H1 (cell line): Measurements from ENCODE around the gene ABCC9. TPM values are rescaled to one million over a fixed set of nuclear protein-coding genes. Genes with fewer than 3 reads are reported as not detected.

Experiments used
- ATF2 ChIP-seq: IDR thresholded peaks from 2 replicates; pipeline ENCODE4 v1.6.1; 2012; ENCODE audit warnings: low read length, inconsistent platforms
- CBX8 ChIP-seq: fragments of 300-800, 300-1000 bp; sonication (generic); IDR thresholded peaks from 2 replicates; pipeline ENCODE4 v1.7.1; 2016; ENCODE audit warnings: low read depth, low read length, borderline replicate concordance
- EZH2 ChIP-seq: fragments of 200-600 bp; sonication (generic); IDR thresholded peaks from 2 replicates; pipeline ENCODE4 v1.7.1; 2012; ENCODE audit warnings: low read depth, mild to moderate bottlenecking, moderate library complexity, low read length, inconsistent platforms; ENCODE audit not compliant: severe bottlenecking
- NRF1 ChIP-seq: IDR thresholded peaks from 2 replicates; pipeline ENCODE4 v1.6.1; 2011; ENCODE audit warnings: mild to moderate bottlenecking, low read depth, low read length, improper control_type of control experiment
- RBBP5 ChIP-seq: IDR thresholded peaks from 2 replicates; pipeline ENCODE4 v1.7.1; 2012; ENCODE audit warnings: low read depth, mild to moderate bottlenecking, inconsistent platforms, low read length, moderate library complexity, borderline replicate concordance
- RXRA ChIP-seq: IDR thresholded peaks from 2 replicates; pipeline ENCODE4 v1.6.1; 2011; ENCODE audit warnings: low read depth, mild to moderate bottlenecking, low read length, moderate library complexity; ENCODE audit not compliant: insufficient read depth
- SAP30 ChIP-seq: fragments of 300-600 bp; sonication (generic); IDR thresholded peaks from 2 replicates; pipeline ENCODE4 v1.7.1; 2012; ENCODE audit warnings: low read length, moderate library complexity, mild to moderate bottlenecking, inconsistent platforms; ENCODE audit not compliant: insufficient read depth, insufficient replicate concordance
- polyA plus RNA-seq, 7 experiments: library from polyadenylated mRNA; depleted of rRNA in 3 of 7; stranded (reverse) in 5 of 7; unstranded in 2 of 7; fragments of >200 nt in 5 of 7; fragments of 200-250 nt in 2 of 7; gene quantifications; 1 replicate in 5 of 7; 2 replicates in 1 of 7; 4 replicates in 1 of 7; pipeline versions ENCODE4 v1.2.1 to v1.2.3, GENCODE V29; 2011 to 2013; ENCODE audit warnings: missing spikeins in 2 of 7, mixed read lengths in 2 of 7
- total RNA-seq: library from RNA; stranded (reverse); fragmentation: NEBNext Ultra II Directional; extraction: Animal tissue kit (Norgen Biotek cat#: 25700); gene quantifications from 2 replicates; pipeline ENCODE4 v1.2.1, GENCODE V29; 2021

The ABCC9 gene
- total and polyA plus RNA-seq, 2 of the 8 experiments (the other 6 are each of a cell fraction or from before 2014, with no cell fraction given), result under 0.01 TPM; not detected in 1

- no peak for TF ChIP-seq ATF2
- no peak for TF ChIP-seq RXRA
- TF ChIP-seq NRF1, result no peak
- TF ChIP-seq RBBP5, result no peak
- no peak for TF ChIP-seq SAP30
- no peak for TF ChIP-seq EZH2
- TF ChIP-seq CBX8, result no peak
Observed at GRCh38 chr12:21918456-21918855, 22.8 kb downstream of the ABCC9 start (continued).
